DOHH2 (cell line): ENCODE measurements around the gene KERA.

Experiments used
- EZH2phosphoT487 ChIP-seq: fragments of 200-600 bp; sonication (generic); IDR thresholded peaks from 2 replicates; pipeline ENCODE4 v1.6.1; 2017; ENCODE audit warnings: borderline replicate concordance, mild to moderate bottlenecking, antibody characterized with exemption, low read length, moderate library complexity, mixed read lengths
- TF ChIP-seq, protein P1 (sequence below): fragments of 200-600 bp; sonication (generic); IDR thresholded peaks from one replicate; pipeline ENCODE4 v1.5.1; 2014; ENCODE audit warnings: antibody characterized with exemption, mild to moderate bottlenecking, low read depth, low read length; ENCODE audit not compliant: poor library complexity, severe bottlenecking

DNA sequence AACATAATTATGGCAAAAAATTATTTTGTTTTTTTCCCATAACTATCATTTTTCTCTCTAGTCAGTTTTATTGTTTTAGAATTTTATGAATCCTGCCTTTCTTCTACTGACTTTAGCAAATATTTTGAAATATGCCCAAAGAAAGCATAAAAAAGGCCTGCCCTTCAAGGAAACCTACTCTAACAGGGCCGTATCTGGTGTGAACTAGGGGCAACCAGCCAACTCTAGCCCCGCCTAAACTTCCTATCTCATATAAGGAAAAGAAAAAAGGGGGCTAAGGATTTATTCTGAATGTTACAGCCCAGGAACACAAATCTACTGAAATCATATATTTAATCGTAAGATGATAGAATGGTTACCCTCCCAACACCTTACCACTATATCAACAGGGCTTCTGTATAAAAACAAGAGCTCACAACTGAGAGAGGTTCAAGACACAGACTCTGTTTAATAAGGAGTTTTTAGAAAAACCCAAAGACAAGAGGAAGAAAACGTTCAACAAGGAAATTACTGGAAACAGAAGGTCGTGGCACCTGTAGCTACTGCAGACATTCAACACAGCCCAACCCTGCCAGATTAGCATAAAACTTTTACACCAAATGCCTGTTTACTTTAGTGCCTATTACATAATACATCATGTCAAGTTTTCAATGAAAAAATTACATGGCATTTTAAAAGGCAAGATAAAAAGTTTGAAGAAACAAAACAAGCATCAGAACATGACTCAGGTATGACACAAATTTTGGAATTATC, 40.1 kb downstream of the KERA start:
- no peak for TF ChIP-seq EZH2phosphoT487
- TF ChIP-seq, protein P1, sequence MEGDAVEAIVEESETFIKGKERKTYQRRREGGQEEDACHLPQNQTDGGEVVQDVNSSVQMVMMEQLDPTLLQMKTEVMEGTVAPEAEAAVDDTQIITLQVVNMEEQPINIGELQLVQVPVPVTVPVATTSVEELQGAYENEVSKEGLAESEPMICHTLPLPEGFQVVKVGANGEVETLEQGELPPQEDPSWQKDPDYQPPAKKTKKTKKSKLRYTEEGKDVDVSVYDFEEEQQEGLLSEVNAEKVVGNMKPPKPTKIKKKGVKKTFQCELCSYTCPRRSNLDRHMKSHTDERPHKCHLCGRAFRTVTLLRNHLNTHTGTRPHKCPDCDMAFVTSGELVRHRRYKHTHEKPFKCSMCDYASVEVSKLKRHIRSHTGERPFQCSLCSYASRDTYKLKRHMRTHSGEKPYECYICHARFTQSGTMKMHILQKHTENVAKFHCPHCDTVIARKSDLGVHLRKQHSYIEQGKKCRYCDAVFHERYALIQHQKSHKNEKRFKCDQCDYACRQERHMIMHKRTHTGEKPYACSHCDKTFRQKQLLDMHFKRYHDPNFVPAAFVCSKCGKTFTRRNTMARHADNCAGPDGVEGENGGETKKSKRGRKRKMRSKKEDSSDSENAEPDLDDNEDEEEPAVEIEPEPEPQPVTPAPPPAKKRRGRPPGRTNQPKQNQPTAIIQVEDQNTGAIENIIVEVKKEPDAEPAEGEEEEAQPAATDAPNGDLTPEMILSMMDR: no peak
